ENCODE results near the gene EEPD1. TPM values are rescaled to one million over a fixed set of nuclear protein-coding genes. Genes with fewer than 3 reads are reported as not detected.
"Not testable (repeated sequence)": the region's sequence is repeated elsewhere in the genome, so short reads cannot be mapped to it uniquely, and the experiment has no call there.

Gene EEPD1
- polyA plus RNA-seq (2013) = 22.7 and 22.9 TPM in 2 replicates

DNA sequence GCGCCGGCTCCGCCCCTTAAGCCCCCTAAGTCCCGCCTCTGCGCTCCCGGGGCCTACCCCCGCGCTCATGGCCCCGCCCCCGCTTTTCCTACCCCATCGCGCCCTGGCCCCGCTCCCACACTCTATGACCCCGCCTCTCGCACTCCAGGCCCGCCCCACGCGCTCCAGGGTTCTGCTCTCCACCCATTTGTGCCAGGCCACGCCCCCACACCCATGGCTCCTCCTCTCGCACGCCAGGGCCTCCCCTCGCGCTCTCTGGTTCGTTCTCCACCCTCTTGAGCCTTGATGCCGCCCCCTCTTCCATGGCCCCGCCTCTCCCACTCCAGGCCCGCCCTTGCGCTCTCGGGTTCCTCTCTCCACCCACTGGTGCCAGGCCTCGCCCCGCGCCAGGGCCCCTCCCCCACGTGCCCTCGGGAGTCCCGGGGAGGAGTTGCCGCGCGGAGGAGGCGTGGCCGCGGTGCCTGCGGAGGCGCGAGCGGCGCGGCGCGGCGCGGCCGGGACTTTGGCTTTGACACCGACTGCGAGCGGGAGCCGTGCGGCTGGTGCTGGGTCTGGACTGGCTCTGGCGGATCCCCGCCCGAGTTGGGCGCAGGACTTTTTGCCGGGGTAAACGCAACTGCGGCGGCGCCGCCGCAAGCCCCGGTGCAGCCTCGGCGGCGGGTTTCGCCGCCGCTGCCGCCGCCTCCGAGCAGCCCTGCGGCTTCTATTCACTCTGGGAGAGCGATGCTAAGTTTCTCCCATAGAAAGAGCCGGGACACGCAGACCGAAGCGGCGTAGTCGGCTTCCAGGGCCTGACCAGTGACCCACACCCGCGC lies at the start of gene EEPD1:
Gene EEPD1, plus strand, starts transcription at position 499 of the 815 bp plus-strand sequence. CDS start 1,071 bp downstream, outside the sequence.
- Histone ChIP-seq H3K4me3 (ENCODE audit: low read depth, low read length) (peak within 1 kb of the TSS; percentile 82), H2AK5ac (ENCODE audit: low read length) (no peak within 1 kb of the TSS), H2BK12ac (ENCODE audit: low read length) (no peak within 1 kb of the TSS), H3K23ac (ENCODE audit: low read length) (no peak within 1 kb of the TSS), H3K14ac (ENCODE audit: low read length) (no peak within 1 kb of the TSS), H3K4me2 (ENCODE audit: low read length) (peak within 1 kb of the TSS; percentile 85), H4K8ac (ENCODE audit: low read depth, low read length) (peak within 1 kb of the TSS; percentile 65), H3K9ac (ENCODE audit: low read length) (peak within 1 kb of the TSS; percentile 38), H3K79me1 (ENCODE audit: low read length) (peaks cover 3% of the 10 kb centered on the region), H4K91ac (ENCODE audit: low read depth, low read length) (no peak within 1 kb of the TSS), H3K4ac (ENCODE audit: low read depth, low read length) (no peak within 1 kb of the TSS), H3K79me2 (ENCODE audit: control insufficient read depth, insufficient read depth, low read length, poor library complexity) (no peaks in the 10 kb centered on the region), H3K18ac (ENCODE audit: low read length) (no peak within 1 kb of the TSS), H3K27me3 (ENCODE audit: insufficient read depth, low read length) (no peaks in the 10 kb centered on the region), H4K12ac (ENCODE audit: low read depth, low read length) (peak within 1 kb of the TSS; percentile 35), H3K36me3 (ENCODE audit: control insufficient read depth in 1 of 2, insufficient read depth in 2 of 2, low read length in 2 of 2) (peaks cover 0 to 3% of the 10 kb centered on the region in 2 experiments), H2BK5ac (ENCODE audit: low read depth, low read length, poor library complexity) (no peak within 1 kb of the TSS), H3K27ac (ENCODE audit: low read depth, low read length) (no peak within 1 kb of the TSS), H2AFZ (ENCODE audit: insufficient read depth, low read length, poor library complexity) (peak within 1 kb of the TSS; percentile 41), H3K9me3 (ENCODE audit: insufficient read depth, low read depth, low read length) (peaks cover 7% of the 10 kb centered on the region), H3K4me1 (ENCODE audit: control insufficient read depth in 1 of 2, insufficient read depth in 2 of 2, low read length in 2 of 2) (peaks cover 4 to 9% of the 10 kb centered on the region in 2 experiments), H2BK120ac (ENCODE audit: insufficient read depth, low read length, poor library complexity) (peak within 1 kb of the TSS; percentile 16)
- peak; percentile 99 for DNase-seq
- no CpG with 5 or more reads among the region's 88 CpGs for WGBS (ENCODE audit: extremely low coverage, insufficient coverage, insufficient read length)

DNA sequence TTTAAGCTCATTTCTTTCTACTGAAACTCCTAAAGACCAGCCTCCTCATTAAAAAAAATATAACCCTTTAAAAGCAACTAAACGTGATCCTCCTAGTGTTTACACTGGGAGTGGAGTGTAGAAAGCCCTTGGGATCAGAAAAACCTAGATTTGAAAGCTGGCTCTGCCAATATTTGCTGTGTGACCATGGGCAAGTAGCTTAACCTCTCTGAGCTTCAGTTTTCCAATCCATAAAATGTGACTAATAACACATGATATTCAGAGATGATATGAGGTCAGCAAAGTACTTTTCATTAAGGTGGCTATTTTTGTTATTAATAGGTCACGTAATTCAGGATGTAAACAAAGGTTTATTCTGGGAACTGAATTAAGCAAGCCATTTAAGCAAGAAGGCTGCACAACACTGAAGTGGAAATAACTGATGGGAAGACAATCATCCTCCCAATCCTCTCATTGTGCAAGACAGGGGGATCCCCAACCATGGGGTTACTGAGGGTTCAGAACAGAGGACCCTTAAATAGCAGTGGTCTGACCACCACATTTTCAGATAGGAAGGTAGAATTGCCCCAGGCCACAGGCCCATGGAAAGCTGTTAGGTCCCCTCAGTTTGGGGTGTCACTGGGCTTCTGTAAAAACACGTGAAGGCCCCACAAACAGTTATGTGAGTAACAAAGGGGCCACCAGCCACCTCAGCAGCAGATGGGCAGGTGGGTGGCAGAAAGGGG lies 49.1 kb upstream of the EEPD1 start:
- Histone ChIP-seq H2BK5ac (ENCODE audit: low read depth, low read length, poor library complexity) (no peak overlapping the region), H2AFZ (ENCODE audit: insufficient read depth, low read length, poor library complexity) (no peak overlapping the region), H3K14ac (ENCODE audit: low read length) (no peak overlapping the region), H3K4me3 (ENCODE audit: low read depth, low read length) (no peak overlapping the region), H4K8ac (ENCODE audit: low read depth, low read length) (no peak overlapping the region), H3K4me2 (ENCODE audit: low read length) (no peak overlapping the region), H3K27ac (ENCODE audit: low read depth, low read length) (no peak overlapping the region), H3K79me1 (ENCODE audit: low read length) (no peaks in the 10 kb centered on the region), H3K36me3 (ENCODE audit: control insufficient read depth in 1 of 2, insufficient read depth in 2 of 2, low read length in 2 of 2) (no peaks in the 10 kb centered on the region), H3K79me2 (ENCODE audit: control insufficient read depth, insufficient read depth, low read length, poor library complexity) (no peaks in the 10 kb centered on the region), H2AK5ac (ENCODE audit: low read length) (no peak overlapping the region), H2BK12ac (ENCODE audit: low read length) (no peak overlapping the region), H4K91ac (ENCODE audit: low read depth, low read length) (no peak overlapping the region), H3K4ac (ENCODE audit: low read depth, low read length) (no peak overlapping the region), H3K9me3 (ENCODE audit: insufficient read depth, low read depth, low read length) (no peaks in the 10 kb centered on the region), H3K18ac (ENCODE audit: low read length) (no peak overlapping the region), H2BK120ac (ENCODE audit: insufficient read depth, low read length, poor library complexity) (no peak overlapping the region), H3K4me1 (ENCODE audit: control insufficient read depth in 1 of 2, insufficient read depth in 2 of 2, low read length in 2 of 2) (peaks cover 0 to under 1% of the 10 kb centered on the region in 2 experiments), H4K12ac (ENCODE audit: low read depth, low read length) (no peak overlapping the region), H3K27me3 (ENCODE audit: insufficient read depth, low read length) (no peaks in the 10 kb centered on the region), H3K23ac (ENCODE audit: low read length) (no peak overlapping the region), H3K9ac (ENCODE audit: low read length) (no peak overlapping the region)
- WGBS (ENCODE audit: extremely low coverage, insufficient coverage, insufficient read length) = no CpG with 5 or more reads among the region's 3 CpGs
- no peak for DNase-seq

GRCh38 chr7:36106972-36107908 lies 45.8 kb upstream of the EEPD1 start:
- H3K4ac ChIP-seq (ENCODE audit: low read depth, low read length); H2AK5ac ChIP-seq (ENCODE audit: low read length); H3K4me1 ChIP-seq (ENCODE audit: control insufficient read depth in 1 of 2, insufficient read depth in 2 of 2, low read length in 2 of 2); H4K91ac ChIP-seq (ENCODE audit: low read depth, low read length); H2AFZ ChIP-seq (ENCODE audit: insufficient read depth, low read length, poor library complexity); H4K8ac ChIP-seq (ENCODE audit: low read depth, low read length); H3K4me2 ChIP-seq (ENCODE audit: low read length); H4K12ac ChIP-seq (ENCODE audit: low read depth, low read length); H3K27me3 ChIP-seq (ENCODE audit: insufficient read depth, low read length); H2BK5ac ChIP-seq (ENCODE audit: low read depth, low read length, poor library complexity); H2BK120ac ChIP-seq (ENCODE audit: insufficient read depth, low read length, poor library complexity); H3K79me1 ChIP-seq (ENCODE audit: low read length); H3K4me3 ChIP-seq (ENCODE audit: low read depth, low read length); H3K9ac ChIP-seq (ENCODE audit: low read length); H2BK12ac ChIP-seq (ENCODE audit: low read length); H3K14ac ChIP-seq (ENCODE audit: low read length); H3K79me2 ChIP-seq (ENCODE audit: control insufficient read depth, insufficient read depth, low read length, poor library complexity); H3K9me3 ChIP-seq (ENCODE audit: insufficient read depth, low read depth, low read length); H3K27ac ChIP-seq (ENCODE audit: low read depth, low read length); DNase-seq; H3K36me3 ChIP-seq (ENCODE audit: control insufficient read depth in 1 of 2, insufficient read depth in 2 of 2, low read length in 2 of 2); H3K23ac ChIP-seq (ENCODE audit: low read length); H3K18ac ChIP-seq (ENCODE audit: low read length): not testable (repeated sequence)
- WGBS (ENCODE audit: extremely low coverage, insufficient coverage, insufficient read length) = no CpG with 5 or more reads among the region's 8 CpGs

All from trophoblast cell (in vitro differentiated cells and primary cell).